SK-N-SH treated with all-trans-retinoic acid at 6 μM for 48 hours (cell line): ENCODE measurements around the gene NF1.
"Not testable (repeated sequence)": the region's sequence is repeated elsewhere in the genome, so short reads cannot be mapped to it uniquely, and the experiment has no call there.

Source experiments
- OSR1 ChIP-seq: fragments of 250-450 bp; sonication (Bioruptor Pico); IDR thresholded peaks from 2 replicates; pipeline ENCODE4 v1.8.0; 2022; ENCODE audit warnings: moderate library complexity, mild to moderate bottlenecking, inconsistent platforms
- PATZ1 ChIP-seq: fragments of 250-450 bp; sonication (Bioruptor Pico); IDR thresholded peaks from 2 replicates; pipeline ENCODE4 v1.8.0; 2020; ENCODE audit warnings: mild to moderate bottlenecking, moderate library complexity, borderline replicate concordance
- RARB ChIP-seq: fragments of 250-450 bp; sonication (Bioruptor Pico); IDR thresholded peaks from 2 replicates; pipeline ENCODE4 v1.8.0; 2021; ENCODE audit warnings: mild to moderate bottlenecking, moderate library complexity
- SNAI2 ChIP-seq: fragments of 250-450 bp; sonication (Bioruptor Pico); IDR thresholded peaks from 2 replicates; pipeline ENCODE4 v1.5.0; 2020; ENCODE audit warnings: mild to moderate bottlenecking, moderate library complexity
- ZC3H10 ChIP-seq: fragments of 250-450 bp; sonication (Bioruptor Pico); IDR thresholded peaks from 2 replicates; pipeline ENCODE4 v1.5.1; 2021; ENCODE audit warnings: mild to moderate bottlenecking, moderate library complexity
- TF ChIP-seq, protein P1 (sequence below): fragments of 250-450 bp; sonication (Bioruptor Pico); IDR thresholded peaks from 2 replicates; pipeline ENCODE4 v1.5.1; 2020; ENCODE audit warnings: low read depth, mild to moderate bottlenecking, moderate library complexity

DNA sequence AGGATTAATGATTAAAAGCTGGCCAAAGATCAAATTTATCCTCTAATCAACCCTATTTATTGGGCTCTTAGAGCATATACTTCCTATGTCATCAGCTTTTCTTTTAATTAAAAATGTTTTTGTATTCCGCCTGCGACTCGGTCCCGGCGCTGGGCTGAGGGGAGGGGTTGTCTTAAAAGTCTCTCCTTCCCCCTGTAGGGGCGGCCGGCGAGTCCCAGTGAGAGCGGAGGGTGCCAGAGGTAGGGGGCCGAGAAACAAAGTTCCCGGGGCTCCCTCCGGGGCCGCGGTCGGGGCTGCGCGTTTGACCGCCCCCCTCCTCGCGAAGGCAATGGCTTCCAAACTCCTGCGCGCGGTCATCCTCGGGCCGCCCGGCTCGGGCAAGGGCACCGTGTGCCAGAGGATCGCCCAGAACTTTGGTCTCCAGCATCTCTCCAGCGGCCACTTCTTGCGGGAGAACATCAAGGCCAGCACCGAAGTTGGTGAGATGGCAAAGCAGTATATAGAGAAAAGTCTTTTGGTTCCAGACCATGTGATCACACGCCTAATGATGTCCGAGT, 250.5 kb downstream of the NF1 start:
- not testable (repeated sequence) for TF ChIP-seq PATZ1 (CRISPR knock-in tag); OSR1 (CRISPR knock-in tag); RARB (CRISPR knock-in tag); ZC3H10 (CRISPR knock-in tag); SNAI2
- TF ChIP-seq, protein P1, sequence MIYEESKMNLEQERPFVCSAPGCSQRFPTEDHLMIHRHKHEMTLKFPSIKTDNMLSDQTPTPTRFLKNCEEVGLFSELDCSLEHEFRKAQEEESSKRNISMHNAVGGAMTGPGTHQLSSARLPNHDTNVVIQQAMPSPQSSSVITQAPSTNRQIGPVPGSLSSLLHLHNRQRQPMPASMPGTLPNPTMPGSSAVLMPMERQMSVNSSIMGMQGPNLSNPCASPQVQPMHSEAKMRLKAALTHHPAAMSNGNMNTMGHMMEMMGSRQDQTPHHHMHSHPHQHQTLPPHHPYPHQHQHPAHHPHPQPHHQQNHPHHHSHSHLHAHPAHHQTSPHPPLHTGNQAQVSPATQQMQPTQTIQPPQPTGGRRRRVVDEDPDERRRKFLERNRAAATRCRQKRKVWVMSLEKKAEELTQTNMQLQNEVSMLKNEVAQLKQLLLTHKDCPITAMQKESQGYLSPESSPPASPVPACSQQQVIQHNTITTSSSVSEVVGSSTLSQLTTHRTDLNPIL, result not testable (repeated sequence)
